ENCODE measurements around the gene HGS. TPM values are rescaled to one million over a fixed set of nuclear protein-coding genes. Genes with fewer than 3 reads are reported as not detected.

HGS gene
- total RNA-seq, 2 experiments from 2014 or later = 118 to 127 TPM

DNA sequence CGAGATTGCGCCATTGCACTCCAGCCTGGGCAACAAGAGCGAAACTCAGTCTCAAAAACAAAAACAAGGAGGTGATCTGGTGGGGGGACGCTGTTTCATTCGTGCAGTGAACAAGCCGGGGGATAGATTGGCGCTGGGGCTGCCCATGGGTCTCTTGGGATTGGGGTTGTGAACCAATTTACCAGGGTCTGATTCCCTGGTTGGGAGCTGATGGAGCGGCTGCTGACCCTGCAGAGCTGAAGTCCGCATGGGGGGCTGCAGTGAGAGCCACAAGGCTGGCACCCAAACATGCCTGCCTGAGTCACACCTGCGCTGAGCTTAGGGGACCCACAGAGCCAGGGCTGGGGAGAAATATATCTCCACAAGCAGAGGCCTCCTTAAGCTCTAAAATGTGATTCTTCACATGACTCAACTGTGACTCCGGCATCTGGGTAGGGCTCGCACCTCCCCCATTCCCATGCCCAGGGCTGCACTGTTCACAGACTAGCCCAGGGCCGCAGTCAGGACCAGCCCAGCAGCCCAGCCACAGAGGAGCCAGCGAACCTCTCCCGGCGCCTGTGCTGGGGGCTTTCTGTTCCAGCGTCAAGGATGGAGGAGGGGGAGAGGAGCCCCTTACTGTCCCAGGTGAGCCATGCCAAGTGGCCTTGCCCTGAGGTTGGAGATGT, 41.9 kb upstream of the HGS start:
- POLR2A ChIA-PET = no interaction called here
- H3K27ac Mint-ChIP-seq = no peak overlapping the region
- H3K27me3 Mint-ChIP-seq = no peaks in the 10 kb centered on the region
- H3K4me1 Mint-ChIP-seq (ENCODE audit: low read depth) = no peaks in the 10 kb centered on the region
- CTCF ChIA-PET = no interaction called here
- no peaks in the 10 kb centered on the region for H3K27me3 ChIP-seq (ENCODE audit: control insufficient read depth in 1 of 2, insufficient read depth in 2 of 2, low read length in 2 of 2)
- H3K9me3 Mint-ChIP-seq = no peaks in the 10 kb centered on the region
- DNase-seq = no peak
- no peak for ATAC-seq (ENCODE audit: poor library complexity)
- no peak overlapping the region for H3K27ac ChIP-seq (ENCODE audit: low read depth in 1 of 2, low read length in 2 of 2)
- TF ChIP-seq, protein P1, sequence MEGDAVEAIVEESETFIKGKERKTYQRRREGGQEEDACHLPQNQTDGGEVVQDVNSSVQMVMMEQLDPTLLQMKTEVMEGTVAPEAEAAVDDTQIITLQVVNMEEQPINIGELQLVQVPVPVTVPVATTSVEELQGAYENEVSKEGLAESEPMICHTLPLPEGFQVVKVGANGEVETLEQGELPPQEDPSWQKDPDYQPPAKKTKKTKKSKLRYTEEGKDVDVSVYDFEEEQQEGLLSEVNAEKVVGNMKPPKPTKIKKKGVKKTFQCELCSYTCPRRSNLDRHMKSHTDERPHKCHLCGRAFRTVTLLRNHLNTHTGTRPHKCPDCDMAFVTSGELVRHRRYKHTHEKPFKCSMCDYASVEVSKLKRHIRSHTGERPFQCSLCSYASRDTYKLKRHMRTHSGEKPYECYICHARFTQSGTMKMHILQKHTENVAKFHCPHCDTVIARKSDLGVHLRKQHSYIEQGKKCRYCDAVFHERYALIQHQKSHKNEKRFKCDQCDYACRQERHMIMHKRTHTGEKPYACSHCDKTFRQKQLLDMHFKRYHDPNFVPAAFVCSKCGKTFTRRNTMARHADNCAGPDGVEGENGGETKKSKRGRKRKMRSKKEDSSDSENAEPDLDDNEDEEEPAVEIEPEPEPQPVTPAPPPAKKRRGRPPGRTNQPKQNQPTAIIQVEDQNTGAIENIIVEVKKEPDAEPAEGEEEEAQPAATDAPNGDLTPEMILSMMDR (IDR thresholded peaks at IDR 0.05) = no peak
- no peaks in the 10 kb centered on the region for H3K36me3 ChIP-seq (ENCODE audit: insufficient read depth, low read length)
- H3K36me3 Mint-ChIP-seq (ENCODE audit: low read depth) = no peaks in the 10 kb centered on the region
- intact Hi-C loops (cut with DNase I, micrococcal nuclease) = no loop called here
- H3K4me3 ChIP-seq (ENCODE audit: low read length) = no peak overlapping the region
- H3K9me3 ChIP-seq (ENCODE audit: control insufficient read depth in 1 of 2, insufficient read depth in 1 of 2, low read length in 2 of 2) = no peaks in the 10 kb centered on the region
- peaks cover 7% of the 10 kb centered on the region for H3K4me1 ChIP-seq (ENCODE audit: insufficient read depth, low read length)
- H3K4me3 Mint-ChIP-seq = no peak overlapping the region

DNA sequence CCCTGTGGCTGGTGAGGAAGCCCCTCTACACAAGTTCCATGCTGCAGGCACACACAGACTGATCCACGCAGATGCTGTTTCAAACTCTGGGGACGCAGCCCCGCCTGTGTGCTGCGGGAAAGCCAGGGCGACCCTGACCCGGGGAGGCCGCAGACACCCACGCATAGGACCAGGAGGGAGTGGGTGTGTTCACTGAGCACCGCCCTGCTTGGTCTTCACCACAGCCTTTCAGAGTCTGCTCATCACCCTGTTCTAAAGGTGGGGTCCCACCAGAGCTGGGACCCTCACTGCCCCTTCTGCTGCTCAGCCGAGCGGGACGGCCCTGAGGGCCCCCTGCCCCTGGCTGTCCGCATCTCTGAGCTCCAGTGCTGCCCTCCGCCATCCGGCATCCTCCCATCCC, 39.3 kb upstream of the HGS start:
- no peak overlapping the region for H3K4me3 ChIP-seq (ENCODE audit: low read length)
- no peaks in the 10 kb centered on the region for H3K36me3 ChIP-seq (ENCODE audit: insufficient read depth, low read length)
- H3K4me1 ChIP-seq (ENCODE audit: insufficient read depth, low read length) = no peaks in the 10 kb centered on the region
- ChIA-PET POLR2A (no interaction called here), CTCF (no interaction called here)
- Mint-ChIP-seq H3K4me3 (no peak overlapping the region), H3K9me3 (no peaks in the 10 kb centered on the region), H3K4me1 (ENCODE audit: low read depth) (no peaks in the 10 kb centered on the region), H3K27ac (no peak overlapping the region), H3K27me3 (peaks cover 15% of the 10 kb centered on the region), H3K36me3 (ENCODE audit: low read depth) (no peaks in the 10 kb centered on the region)
- no peak for DNase-seq
- TF ChIP-seq, protein P1 (IDR thresholded peaks at IDR 0.05) = no peak
- H3K9me3 ChIP-seq (ENCODE audit: control insufficient read depth in 1 of 2, insufficient read depth in 1 of 2, low read length in 2 of 2) = peaks cover 0 to 14% of the 10 kb centered on the region in 2 experiments
- intact Hi-C loops (cut with DNase I, micrococcal nuclease) = no loop called here
- no peak for ATAC-seq (ENCODE audit: poor library complexity)
- peaks cover 8 to 11% of the 10 kb centered on the region in 2 experiments for H3K27me3 ChIP-seq (ENCODE audit: control insufficient read depth in 1 of 2, insufficient read depth in 2 of 2, low read length in 2 of 2)
- no peak overlapping the region for H3K27ac ChIP-seq (ENCODE audit: low read depth in 1 of 2, low read length in 2 of 2)

DNA sequence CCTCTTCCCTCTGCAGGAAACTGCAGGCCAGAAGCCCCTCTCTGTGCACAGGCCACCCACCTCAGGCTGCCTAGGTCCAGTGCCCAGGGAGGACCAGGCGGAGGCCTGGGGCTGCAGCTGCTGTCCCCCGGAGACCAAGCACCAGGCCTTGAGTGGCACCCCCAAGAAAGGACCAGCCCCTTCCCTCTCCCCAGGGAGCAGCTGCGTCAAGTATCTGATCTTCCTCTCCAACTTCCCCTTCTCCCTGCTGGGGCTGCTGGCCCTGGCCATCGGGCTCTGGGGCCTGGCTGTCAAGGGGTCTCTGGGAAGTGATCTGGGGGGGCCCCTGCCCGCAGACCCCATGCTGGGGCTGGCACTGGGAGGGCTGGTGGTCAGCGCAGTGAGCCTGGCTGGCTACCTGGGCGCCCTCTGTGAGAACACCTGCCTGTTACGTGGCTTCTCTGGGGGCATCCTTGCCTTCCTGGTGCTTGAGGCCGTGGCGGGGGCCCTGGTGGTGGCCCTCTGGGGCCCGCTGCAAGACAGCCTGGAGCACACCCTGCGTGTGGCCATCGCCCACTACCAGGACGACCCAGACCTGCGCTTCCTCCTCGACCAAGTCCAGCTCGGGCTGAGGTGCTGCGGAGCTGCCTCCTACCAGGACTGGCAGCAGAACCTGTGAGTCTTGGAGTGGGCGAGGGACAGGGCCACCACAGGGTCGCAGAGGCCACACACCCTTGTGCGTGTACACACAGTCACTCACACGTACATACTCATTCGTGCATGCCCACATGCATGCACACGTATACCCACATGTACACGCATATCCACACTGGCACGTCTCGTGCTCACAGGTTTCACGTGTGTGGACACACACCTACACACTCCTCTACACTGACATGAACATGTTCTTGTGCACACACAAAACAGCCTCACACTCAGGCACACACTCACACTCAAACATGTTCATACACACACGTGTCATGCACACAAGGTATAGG, 38.5 kb upstream of the HGS start:
- POLR2A ChIA-PET = no interaction called here
- H3K36me3 Mint-ChIP-seq (ENCODE audit: low read depth) = no peaks in the 10 kb centered on the region
- TF ChIP-seq, protein P1 (IDR thresholded peaks at IDR 0.05) = no peak

More for the DNA sequence above, 38.5 kb upstream of the HGS start:
- DNase-seq (no peak), ATAC-seq (ENCODE audit: poor library complexity) (no peak)
- CTCF ChIA-PET = no interaction called here
- H3K27me3 ChIP-seq (ENCODE audit: control insufficient read depth in 1 of 2, insufficient read depth in 2 of 2, low read length in 2 of 2) = peaks cover 12% of the 10 kb centered on the region in 2 experiments
- intact Hi-C loops (cut with DNase I, micrococcal nuclease) = no loop called here
- Mint-ChIP-seq H3K27ac (no peak overlapping the region), H3K4me3 (no peak overlapping the region), H3K9me3 (no peaks in the 10 kb centered on the region), H3K4me1 (ENCODE audit: low read depth) (no peaks in the 10 kb centered on the region), H3K27me3 (peaks cover 20% of the 10 kb centered on the region)
- H3K36me3 ChIP-seq (ENCODE audit: insufficient read depth, low read length) = no peaks in the 10 kb centered on the region
- no peaks in the 10 kb centered on the region for H3K4me1 ChIP-seq (ENCODE audit: insufficient read depth, low read length)
- no peak overlapping the region for H3K27ac ChIP-seq (ENCODE audit: low read depth in 1 of 2, low read length in 2 of 2)
- peaks cover 0 to 15% of the 10 kb centered on the region in 2 experiments for H3K9me3 ChIP-seq (ENCODE audit: control insufficient read depth in 1 of 2, insufficient read depth in 1 of 2, low read length in 2 of 2)
- H3K4me3 ChIP-seq (ENCODE audit: low read length) = no peak overlapping the region

Measured in CD4-positive, alpha-beta T cell (primary cell).